Epithelial cell of esophagus (primary cell): Measurements from ENCODE around the gene RNF175.

Experiments used
- DNase-seq: peaks from one replicate; pipeline ENCODE4 v3.0.0; 2010; ENCODE audit warnings: low read depth
- H3K4me3 ChIP-seq: 2 replicates; pipeline ENCODE4 v1.5.1; 2011; ENCODE audit warnings: mild to moderate bottlenecking, low read length, control low read depth
- TF ChIP-seq, protein P1 (sequence below): IDR thresholded peaks from 2 replicates; pipeline ENCODE4 v1.5.1; 2011; ENCODE audit warnings: low read depth, mild to moderate bottlenecking, low read length, control low read depth, inconsistent platforms; ENCODE audit not compliant: insufficient read depth; ENCODE audit errors: missing control alignments

The RNF175 gene

DNA sequence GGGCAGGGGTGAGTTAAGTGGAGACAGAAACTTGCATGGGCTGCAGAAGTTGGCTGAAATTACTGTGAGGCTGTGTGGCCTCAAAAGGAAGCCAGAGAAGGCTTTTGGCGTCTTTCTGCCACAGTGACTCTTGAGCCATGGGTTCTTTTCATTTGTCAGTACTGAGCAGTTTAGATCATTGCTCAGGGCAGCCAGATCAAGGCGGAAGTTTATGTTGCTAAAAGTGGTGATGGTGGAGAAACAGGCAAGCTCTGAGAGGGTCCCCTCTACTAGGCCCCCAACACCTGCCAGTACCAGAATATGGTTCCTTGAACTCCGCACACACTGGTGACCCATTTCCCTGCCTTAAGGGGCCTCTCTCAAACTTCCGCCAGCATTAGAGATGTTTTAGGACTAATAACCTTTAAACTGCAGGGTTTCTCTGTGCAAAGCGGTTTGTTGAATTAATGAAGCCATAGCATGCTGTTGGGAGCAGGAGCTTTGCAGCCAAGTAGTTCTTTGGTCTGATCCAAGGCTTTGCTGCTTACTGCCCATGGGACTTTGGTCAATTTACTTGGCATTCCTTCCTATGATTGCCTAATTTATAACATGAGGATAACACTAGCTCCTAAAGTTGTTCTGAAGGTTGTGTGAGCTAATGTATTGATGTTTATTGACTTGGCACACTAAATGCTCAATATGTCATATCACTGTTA is 34.5 kb downstream of the RNF175 start:
- no peak for DNase-seq

DNA sequence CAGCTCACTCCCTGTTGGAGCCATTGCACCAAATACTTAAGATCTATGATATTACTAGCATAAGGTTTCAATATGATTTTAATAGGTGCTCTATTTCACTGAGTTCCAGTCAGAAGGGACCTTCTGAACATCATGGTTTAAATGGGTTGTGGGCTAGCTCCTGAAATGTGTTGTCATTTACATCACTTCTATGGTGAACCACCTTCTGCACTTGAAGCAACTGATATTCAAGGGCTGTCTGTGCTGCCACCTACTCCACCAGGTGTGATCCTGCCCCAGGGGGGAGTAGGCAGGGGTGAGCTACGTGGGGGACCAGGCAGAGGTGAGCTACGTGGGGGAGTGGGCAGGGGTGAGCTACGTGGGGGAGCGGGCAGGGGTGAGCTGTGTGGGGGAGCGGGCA is 35.2 kb downstream of the RNF175 start:
- DNase-seq, result no peak
- TF ChIP-seq, protein P1, sequence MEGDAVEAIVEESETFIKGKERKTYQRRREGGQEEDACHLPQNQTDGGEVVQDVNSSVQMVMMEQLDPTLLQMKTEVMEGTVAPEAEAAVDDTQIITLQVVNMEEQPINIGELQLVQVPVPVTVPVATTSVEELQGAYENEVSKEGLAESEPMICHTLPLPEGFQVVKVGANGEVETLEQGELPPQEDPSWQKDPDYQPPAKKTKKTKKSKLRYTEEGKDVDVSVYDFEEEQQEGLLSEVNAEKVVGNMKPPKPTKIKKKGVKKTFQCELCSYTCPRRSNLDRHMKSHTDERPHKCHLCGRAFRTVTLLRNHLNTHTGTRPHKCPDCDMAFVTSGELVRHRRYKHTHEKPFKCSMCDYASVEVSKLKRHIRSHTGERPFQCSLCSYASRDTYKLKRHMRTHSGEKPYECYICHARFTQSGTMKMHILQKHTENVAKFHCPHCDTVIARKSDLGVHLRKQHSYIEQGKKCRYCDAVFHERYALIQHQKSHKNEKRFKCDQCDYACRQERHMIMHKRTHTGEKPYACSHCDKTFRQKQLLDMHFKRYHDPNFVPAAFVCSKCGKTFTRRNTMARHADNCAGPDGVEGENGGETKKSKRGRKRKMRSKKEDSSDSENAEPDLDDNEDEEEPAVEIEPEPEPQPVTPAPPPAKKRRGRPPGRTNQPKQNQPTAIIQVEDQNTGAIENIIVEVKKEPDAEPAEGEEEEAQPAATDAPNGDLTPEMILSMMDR, result no peak
- no peak overlapping the region for H3K4me3 ChIP-seq

More for the DNA sequence above, 34.5 kb downstream of the RNF175 start:
- TF ChIP-seq, protein P1, result no peak
- H3K4me3 ChIP-seq, result no peak overlapping the region

DNA sequence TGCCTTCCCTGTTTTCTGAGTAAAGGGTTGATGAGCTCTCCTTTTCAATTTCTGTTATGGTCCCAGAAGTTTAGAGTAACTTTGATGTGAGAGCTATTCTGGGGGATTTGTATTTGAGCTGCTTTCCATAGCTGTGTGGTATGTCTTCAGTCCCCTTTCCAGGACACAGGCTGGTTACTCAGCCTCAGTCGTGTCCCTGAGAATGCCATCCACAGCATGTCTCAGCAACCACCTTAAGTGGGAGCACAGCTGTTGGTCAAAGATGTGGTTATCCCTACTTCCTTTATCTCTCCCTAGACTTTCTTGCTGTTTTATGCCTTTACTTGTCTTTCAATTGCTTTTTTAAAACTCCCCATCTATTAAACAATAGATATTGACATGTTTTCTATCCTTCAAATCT is 37.8 kb downstream of the RNF175 start:
- no peak overlapping the region for H3K4me3 ChIP-seq
- TF ChIP-seq, protein P1, result no peak
- DNase-seq, result no peak

DNA sequence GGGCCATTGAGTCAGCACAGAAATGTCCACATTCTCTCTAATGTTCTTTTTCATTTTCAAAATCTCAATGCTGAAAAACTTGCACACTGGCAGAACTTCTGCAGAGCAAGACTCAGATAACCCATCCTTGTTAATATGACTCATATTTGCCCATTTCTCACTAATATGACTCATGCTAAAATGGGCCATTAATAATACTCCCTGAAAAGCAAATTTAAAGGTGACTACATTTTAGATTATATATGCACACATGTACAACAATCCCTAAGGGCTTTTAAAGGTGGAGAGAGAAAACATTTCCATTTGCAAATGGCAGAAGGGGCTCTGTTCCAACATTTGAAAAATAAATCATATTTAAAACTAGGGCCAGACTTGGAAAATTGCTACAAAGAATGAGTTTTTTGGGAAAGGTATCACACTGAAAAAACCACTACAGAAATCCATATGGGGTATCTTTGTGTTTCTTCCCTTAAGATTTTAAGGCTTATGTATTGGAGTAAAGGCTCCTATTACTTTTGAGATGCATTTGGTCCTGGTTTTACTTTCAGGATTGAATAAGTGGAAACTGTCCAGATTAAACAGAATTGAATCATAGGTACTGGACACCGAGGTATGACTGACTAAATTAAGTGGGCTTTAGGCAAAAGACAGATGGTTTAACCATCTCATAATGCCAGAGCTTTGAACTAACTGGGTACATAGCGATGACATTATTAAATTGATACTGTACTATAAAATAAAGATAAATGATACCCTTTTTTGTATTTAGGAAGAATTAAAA is 45.8 kb downstream of the RNF175 start:
- peak; percentile 71 for DNase-seq
- H3K4me3 ChIP-seq, result no peak overlapping the region
- TF ChIP-seq, protein P1, result no peak

DNA sequence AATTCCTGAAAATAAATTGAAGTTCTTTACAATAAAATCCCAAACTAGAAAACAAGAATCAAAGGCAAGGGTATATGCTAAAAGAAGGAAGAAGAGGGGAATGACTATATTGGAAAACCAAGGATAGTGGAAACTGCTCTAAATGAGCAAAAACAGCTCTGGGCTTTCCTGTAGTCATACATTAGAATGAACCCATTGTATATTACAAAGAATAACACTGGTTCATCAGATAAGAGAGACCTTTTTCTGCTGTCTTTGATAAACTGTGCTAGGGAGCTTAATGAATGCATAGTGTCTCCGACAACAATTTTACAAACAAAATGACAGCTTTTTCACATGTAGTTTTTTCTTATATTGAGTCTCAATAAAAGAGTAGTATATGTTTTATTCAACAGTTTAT is 49.1 kb downstream of the RNF175 start:
- no peak for DNase-seq
- TF ChIP-seq, protein P1, result no peak
- H3K4me3 ChIP-seq, result no peak overlapping the region

DNA sequence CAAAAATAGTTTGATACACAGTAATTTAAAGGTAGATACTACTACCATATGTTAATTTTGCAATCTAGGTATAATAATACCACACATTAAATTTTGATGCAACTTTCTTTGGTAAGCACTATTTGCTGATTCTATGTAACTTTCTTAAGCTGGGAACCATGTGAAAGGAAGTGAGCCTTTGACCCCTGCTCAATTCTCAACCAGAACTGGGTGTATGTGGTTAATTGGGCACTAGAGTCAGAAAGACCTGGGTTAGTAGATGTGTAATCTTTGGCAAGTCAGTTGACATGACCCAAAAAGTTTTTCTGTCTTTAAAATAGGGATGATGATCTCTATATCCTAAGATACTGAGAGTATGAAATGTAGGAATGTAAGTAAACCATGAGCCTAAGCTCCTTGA is 53.3 kb downstream of the RNF175 start:
- TF ChIP-seq, protein P1, result no peak
- no peak overlapping the region for H3K4me3 ChIP-seq
- DNase-seq, result no peak
